ENCODE measurements around the gene PAMR1.
A peak's percentile ranks its signal among the peaks of the same experiment; 100 is the strongest.

DNA sequence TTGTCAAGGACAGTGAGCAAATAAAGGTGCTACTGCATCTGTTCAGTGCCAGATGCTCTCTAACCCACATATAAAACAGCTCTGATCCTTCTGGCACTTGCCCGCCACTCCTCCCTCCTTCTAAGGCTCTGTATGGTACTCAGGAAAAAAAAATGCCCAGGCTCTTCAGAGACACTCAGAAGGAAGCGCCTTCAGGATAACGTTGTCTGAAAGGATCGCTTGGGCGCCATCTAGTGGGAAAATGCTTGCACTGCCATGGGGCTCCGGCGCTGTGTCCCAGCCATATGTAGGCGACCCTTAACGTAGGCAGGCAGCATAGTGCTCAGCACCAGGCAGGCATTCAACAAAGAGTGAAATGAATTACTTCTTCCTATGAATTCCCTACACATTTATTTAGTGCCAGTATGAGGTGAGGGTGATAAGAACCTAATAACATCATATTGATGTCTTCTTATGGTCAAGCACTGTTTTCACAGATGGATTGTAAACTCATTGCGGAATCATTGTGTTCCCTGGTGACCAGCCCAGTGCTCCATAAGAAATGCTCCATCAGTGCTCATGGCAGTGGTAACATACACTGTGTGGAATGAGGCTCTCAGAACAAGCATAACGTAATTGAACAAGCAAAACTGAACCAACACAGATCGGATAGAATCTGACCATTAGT, 39.6 kb downstream of the PAMR1 start:
- TF ChIP-seq EZH2 (IDR thresholded peaks at IDR 0.05), result no peak
- TF ChIP-seq, protein P1, sequence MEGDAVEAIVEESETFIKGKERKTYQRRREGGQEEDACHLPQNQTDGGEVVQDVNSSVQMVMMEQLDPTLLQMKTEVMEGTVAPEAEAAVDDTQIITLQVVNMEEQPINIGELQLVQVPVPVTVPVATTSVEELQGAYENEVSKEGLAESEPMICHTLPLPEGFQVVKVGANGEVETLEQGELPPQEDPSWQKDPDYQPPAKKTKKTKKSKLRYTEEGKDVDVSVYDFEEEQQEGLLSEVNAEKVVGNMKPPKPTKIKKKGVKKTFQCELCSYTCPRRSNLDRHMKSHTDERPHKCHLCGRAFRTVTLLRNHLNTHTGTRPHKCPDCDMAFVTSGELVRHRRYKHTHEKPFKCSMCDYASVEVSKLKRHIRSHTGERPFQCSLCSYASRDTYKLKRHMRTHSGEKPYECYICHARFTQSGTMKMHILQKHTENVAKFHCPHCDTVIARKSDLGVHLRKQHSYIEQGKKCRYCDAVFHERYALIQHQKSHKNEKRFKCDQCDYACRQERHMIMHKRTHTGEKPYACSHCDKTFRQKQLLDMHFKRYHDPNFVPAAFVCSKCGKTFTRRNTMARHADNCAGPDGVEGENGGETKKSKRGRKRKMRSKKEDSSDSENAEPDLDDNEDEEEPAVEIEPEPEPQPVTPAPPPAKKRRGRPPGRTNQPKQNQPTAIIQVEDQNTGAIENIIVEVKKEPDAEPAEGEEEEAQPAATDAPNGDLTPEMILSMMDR (IDR thresholded peaks at IDR 0.05), result peak; percentile 87
